Parathyroid adenoma (tissue), 2 donors: ENCODE measurements around the gene R3HDM2.

Experiments
- H2AFZ ChIP-seq: fragments of 300-600 bp; sonication (generic); one replicate; pipeline ENCODE4 v1.7.0; 2017; ENCODE audit warnings: antibody characterized with exemption, mild to moderate bottlenecking
- H3K27ac ChIP-seq: fragments of 300-600 bp; sonication (generic); one replicate; pipeline ENCODE4 v1.7.0; 2017
- H3K27me3 ChIP-seq: fragments of 300-600 bp; sonication (generic); one replicate; pipeline ENCODE4 v1.7.0; 2017; ENCODE audit warnings: low read length; ENCODE audit not compliant: control insufficient read depth, insufficient read depth
- H3K36me3 ChIP-seq: fragments of 300-600 bp; sonication (generic); one replicate; pipeline ENCODE4 v1.7.0; 2017; ENCODE audit warnings: low read length; ENCODE audit not compliant: control insufficient read depth, insufficient read depth
- H3K4me1 ChIP-seq: fragments of 300-600 bp; sonication (generic); one replicate; pipeline ENCODE4 v1.7.0; 2017; ENCODE audit warnings: control low read depth
- H3K4me2 ChIP-seq: fragments of 300-600 bp; sonication (generic); one replicate; pipeline ENCODE4 v1.7.0; 2017; ENCODE audit warnings: low read length
- H3K4me3 ChIP-seq: fragments of 300-600 bp; sonication (generic); one replicate; pipeline ENCODE4 v1.7.0; 2017; ENCODE audit warnings: low read depth, low read length
- H3K79me2 ChIP-seq: fragments of 300-600 bp; sonication (generic); one replicate; pipeline ENCODE4 v1.7.0; 2017; ENCODE audit warnings: control low read depth
- H3K9ac ChIP-seq: fragments of 300-600 bp; sonication (generic); one replicate; pipeline ENCODE4 v1.7.0; 2017; ENCODE audit warnings: mild to moderate bottlenecking
- H3K9me3 ChIP-seq: fragments of 300-600 bp; sonication (generic); one replicate; pipeline ENCODE4 v1.7.0; 2017; ENCODE audit warnings: low read length; ENCODE audit not compliant: control insufficient read depth
- TF ChIP-seq, protein P1 (sequence below): fragments of 300-600 bp; sonication (generic); IDR thresholded peaks from one replicate; pipeline ENCODE4 v1.7.0; 2017; ENCODE audit warnings: antibody characterized with exemption, mild to moderate bottlenecking
- donor health status: primary hyperparathyroidism.

The R3HDM2 gene

DNA sequence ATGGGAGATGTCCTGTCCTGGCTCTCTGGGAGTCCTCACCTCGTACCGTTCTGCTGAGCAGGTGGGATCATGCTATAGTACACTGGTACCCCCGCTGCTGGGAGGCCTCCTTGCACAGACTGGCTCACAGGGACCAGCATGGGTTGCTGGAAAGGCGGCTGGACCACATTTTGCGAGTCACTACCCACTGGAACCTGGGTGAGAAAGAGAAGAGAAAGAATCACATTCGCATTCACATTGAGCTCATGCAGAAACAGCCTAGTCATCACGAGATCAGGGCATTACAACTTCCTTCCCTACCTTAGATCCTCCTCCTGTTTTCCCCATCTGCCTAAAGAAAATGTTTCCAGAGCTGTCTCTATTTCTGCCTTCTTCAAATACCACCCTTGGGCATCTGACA lies 162.6 kb downstream of the R3HDM2 start:
- Histone ChIP-seq H3K9ac (no peak overlapping the region), H3K4me2 (no peak overlapping the region), H3K79me2 (peaks cover 3% of the 10 kb centered on the region), H3K27me3 (no peaks in the 10 kb centered on the region), H3K9me3 (no peaks in the 10 kb centered on the region), H3K36me3 (no peaks in the 10 kb centered on the region), H3K4me1 (no peaks in the 10 kb centered on the region), H2AFZ (no peak overlapping the region), H3K27ac (no peak overlapping the region), H3K4me3 (no peak overlapping the region)
- TF ChIP-seq, protein P1, sequence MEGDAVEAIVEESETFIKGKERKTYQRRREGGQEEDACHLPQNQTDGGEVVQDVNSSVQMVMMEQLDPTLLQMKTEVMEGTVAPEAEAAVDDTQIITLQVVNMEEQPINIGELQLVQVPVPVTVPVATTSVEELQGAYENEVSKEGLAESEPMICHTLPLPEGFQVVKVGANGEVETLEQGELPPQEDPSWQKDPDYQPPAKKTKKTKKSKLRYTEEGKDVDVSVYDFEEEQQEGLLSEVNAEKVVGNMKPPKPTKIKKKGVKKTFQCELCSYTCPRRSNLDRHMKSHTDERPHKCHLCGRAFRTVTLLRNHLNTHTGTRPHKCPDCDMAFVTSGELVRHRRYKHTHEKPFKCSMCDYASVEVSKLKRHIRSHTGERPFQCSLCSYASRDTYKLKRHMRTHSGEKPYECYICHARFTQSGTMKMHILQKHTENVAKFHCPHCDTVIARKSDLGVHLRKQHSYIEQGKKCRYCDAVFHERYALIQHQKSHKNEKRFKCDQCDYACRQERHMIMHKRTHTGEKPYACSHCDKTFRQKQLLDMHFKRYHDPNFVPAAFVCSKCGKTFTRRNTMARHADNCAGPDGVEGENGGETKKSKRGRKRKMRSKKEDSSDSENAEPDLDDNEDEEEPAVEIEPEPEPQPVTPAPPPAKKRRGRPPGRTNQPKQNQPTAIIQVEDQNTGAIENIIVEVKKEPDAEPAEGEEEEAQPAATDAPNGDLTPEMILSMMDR = no peak

DNA sequence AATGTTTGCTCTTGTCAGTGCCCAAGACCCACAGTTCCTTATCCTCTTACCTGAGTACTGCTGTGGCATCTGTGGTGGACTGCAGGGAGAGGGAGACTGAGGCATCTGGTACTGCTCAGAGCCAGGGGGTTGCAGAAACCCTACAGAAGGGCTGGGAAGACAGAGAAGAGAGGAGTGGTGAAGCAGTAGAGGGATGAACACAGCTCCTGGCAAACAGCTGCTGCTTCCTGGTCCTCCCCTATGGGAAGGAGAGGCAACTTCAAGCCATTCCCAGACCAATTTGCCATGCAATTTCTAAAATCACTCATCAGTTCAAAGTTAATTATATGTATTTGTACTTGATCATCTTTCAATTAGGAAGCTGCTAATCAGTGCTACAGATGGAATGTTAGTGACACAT lies 164.2 kb downstream of the R3HDM2 start:
- H3K9ac ChIP-seq = no peak overlapping the region
- H3K4me2 ChIP-seq = no peak overlapping the region
- H3K27ac ChIP-seq = no peak overlapping the region
- no peak overlapping the region for H2AFZ ChIP-seq
- H3K36me3 ChIP-seq = no peaks in the 10 kb centered on the region
- no peaks in the 10 kb centered on the region for H3K9me3 ChIP-seq
- no peaks in the 10 kb centered on the region for H3K4me1 ChIP-seq
- H3K27me3 ChIP-seq = no peaks in the 10 kb centered on the region
- TF ChIP-seq, protein P1 = no peak
- H3K4me3 ChIP-seq = no peak overlapping the region
- H3K79me2 ChIP-seq = peaks cover 5% of the 10 kb centered on the region

DNA sequence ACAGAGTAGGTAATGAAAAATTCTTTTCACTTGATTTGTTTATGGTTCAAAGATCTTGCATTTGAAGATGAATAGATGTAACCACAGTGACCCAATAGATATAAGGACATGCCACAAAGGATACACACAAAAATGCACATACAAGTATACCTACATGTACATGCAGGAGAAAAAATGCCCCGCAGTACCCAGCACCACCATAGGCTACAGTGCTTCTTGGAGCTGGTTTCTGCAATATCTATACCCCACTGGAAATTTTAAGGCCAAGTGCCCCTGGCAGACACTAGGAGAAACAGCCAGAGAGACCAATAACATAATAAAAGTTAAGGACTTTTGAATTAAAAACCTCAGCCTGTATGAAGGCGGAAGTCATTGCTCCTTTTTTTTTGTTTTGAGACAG lies 167.7 kb downstream of the R3HDM2 start:
- no peaks in the 10 kb centered on the region for H3K36me3 ChIP-seq

DNA sequence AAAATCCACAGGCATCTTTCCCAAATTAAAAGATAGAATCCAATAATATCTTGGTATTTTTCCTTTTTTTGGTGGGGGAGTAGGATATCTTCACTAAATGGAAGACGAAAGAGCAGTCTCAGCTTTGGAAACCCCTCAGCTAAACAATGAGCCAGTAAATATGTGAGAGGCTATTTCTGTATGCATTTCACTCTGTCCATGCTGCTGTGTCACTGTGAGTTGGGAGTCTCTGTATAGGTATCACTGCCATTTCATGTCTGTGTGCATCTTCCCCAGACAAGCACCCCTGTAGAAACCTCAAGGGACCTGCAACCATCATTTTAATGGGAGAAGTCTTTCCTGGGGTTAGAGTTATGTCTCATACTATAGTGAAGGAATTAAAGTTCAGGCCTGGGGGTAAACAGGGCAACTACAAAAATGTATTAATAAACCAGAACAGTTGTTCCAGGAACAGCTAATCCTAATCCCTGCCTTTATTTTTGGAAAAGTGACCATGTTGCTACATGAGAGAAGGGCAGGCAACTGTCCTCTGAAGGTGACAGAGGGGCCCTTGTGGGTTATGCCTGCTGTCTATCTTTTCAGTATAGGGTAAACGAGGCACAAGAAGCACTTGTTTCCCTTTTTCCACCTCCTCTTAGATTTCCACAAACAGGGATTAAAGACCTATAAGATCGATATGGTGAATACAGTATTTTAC lies 168.6 kb downstream of the R3HDM2 start:
- H3K36me3 ChIP-seq = no peaks in the 10 kb centered on the region
- no peak overlapping the region for H2AFZ ChIP-seq
- TF ChIP-seq, protein P1 = no peak
- no peak overlapping the region for H3K4me2 ChIP-seq
- H3K27me3 ChIP-seq = no peaks in the 10 kb centered on the region
- H3K27ac ChIP-seq = no peak overlapping the region
- no peak overlapping the region for H3K9ac ChIP-seq
- H3K4me1 ChIP-seq = peaks cover 3% of the 10 kb centered on the region
- no peak overlapping the region for H3K4me3 ChIP-seq
- H3K9me3 ChIP-seq = no peaks in the 10 kb centered on the region
- H3K79me2 ChIP-seq = peaks cover 5% of the 10 kb centered on the region

More for the DNA sequence above, 167.7 kb downstream of the R3HDM2 start:
- H3K9ac ChIP-seq = no peak overlapping the region
- H2AFZ ChIP-seq = no peak overlapping the region
- H3K27ac ChIP-seq = no peak overlapping the region
- H3K4me3 ChIP-seq = no peak overlapping the region
- TF ChIP-seq, protein P1 = no peak
- H3K79me2 ChIP-seq = peaks cover 5% of the 10 kb centered on the region
- H3K9me3 ChIP-seq = no peaks in the 10 kb centered on the region
- H3K27me3 ChIP-seq = no peaks in the 10 kb centered on the region
- H3K4me2 ChIP-seq = no peak overlapping the region
- H3K4me1 ChIP-seq = peaks cover 3% of the 10 kb centered on the region

GRCh38 chr12:57261428-57261865 lies 169.4 kb downstream of the R3HDM2 start:
- H3K9ac ChIP-seq = no peak overlapping the region
- H3K9me3 ChIP-seq = no peaks in the 10 kb centered on the region
- peaks cover 5% of the 10 kb centered on the region for H3K79me2 ChIP-seq
- peaks cover 3% of the 10 kb centered on the region for H3K4me1 ChIP-seq
- H3K4me3 ChIP-seq = no peak overlapping the region
- TF ChIP-seq, protein P1 = no peak
- H2AFZ ChIP-seq = no peak overlapping the region
- no peaks in the 10 kb centered on the region for H3K36me3 ChIP-seq
- no peak overlapping the region for H3K4me2 ChIP-seq
- no peak overlapping the region for H3K27ac ChIP-seq
- H3K27me3 ChIP-seq = no peaks in the 10 kb centered on the region
